Chondrocyte (in vitro differentiated cells): Measurements from ENCODE around the gene TFDP3. TPM values are rescaled to one million over a fixed set of nuclear protein-coding genes. Genes with fewer than 3 reads are reported as not detected.

Source experiments
- DNase-seq: peaks from one replicate; pipeline ENCODE4 v3.0.0; 2021; ENCODE audit warnings: mixed read lengths, low spot score
- H3K27ac Mint-ChIP-seq: one replicate; pipeline ENCODE4 v1.8.0; 2021; ENCODE audit warnings: mild to moderate bottlenecking, moderate library complexity, mixed read lengths; ENCODE audit not compliant: unreplicated experiment
- H3K27me3 Mint-ChIP-seq: 2 replicates; pipeline ENCODE4 v1.8.0; 2021; ENCODE audit warnings: low read depth, mixed read lengths
- H3K36me3 Mint-ChIP-seq: 2 replicates; pipeline ENCODE4 v1.8.0; 2021; ENCODE audit warnings: low read depth, mixed read lengths
- H3K4me1 Mint-ChIP-seq: 2 replicates; pipeline ENCODE4 v1.8.0; 2021; ENCODE audit warnings: low read depth, mild to moderate bottlenecking, mixed read lengths
- H3K4me3 Mint-ChIP-seq: one replicate; pipeline ENCODE4 v1.8.0; 2021; ENCODE audit warnings: mild to moderate bottlenecking, moderate library complexity, mixed read lengths; ENCODE audit not compliant: unreplicated experiment
- H3K9me3 Mint-ChIP-seq: 2 replicates; pipeline ENCODE4 v1.8.0; 2021; ENCODE audit warnings: low read depth, mixed read lengths
- total RNA-seq: library from RNA; stranded (reverse); gene quantifications from 3 replicates; pipeline ENCODE4 v1.2.1, GENCODE V29; 2021
- TF ChIP-seq, protein P1 (sequence below): fragments of 200-600 bp; sonication (generic); IDR thresholded peaks from 2 replicates; pipeline ENCODE4 v1.5.0; 2021; ENCODE audit warnings: antibody characterized with exemption, mild to moderate bottlenecking, moderate library complexity

TFDP3 gene
- total RNA-seq, 1 donor from 2014 or later, result not detected

DNA sequence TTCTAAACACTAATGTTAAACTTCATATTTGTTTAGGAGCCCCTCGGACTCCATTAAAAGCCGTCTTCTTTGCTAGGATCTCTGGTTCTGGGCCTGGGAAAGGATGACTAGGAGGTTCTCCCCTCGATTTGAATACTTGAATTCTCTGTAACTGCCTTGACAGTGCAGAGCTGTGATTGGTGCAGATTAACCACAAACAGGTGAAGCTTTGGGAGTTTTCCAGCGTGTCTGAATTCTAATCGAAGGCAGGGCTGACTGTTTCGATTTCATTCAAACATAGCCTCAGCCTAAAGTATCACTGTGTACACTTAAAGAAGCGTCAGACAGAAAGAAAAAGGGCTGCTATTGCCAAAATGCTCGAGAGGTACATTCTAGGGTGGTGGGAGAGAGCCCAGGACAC lies 29.0 kb downstream of the TFDP3 start:
- no peak for DNase-seq
- Mint-ChIP-seq H3K27me3 (peaks cover 4% of the 10 kb centered on the region), H3K4me1 (no peaks in the 10 kb centered on the region), H3K9me3 (no peaks in the 10 kb centered on the region), H3K4me3 (no peak overlapping the region), H3K27ac (no peak overlapping the region), H3K36me3 (no peaks in the 10 kb centered on the region)
- TF ChIP-seq, protein P1, sequence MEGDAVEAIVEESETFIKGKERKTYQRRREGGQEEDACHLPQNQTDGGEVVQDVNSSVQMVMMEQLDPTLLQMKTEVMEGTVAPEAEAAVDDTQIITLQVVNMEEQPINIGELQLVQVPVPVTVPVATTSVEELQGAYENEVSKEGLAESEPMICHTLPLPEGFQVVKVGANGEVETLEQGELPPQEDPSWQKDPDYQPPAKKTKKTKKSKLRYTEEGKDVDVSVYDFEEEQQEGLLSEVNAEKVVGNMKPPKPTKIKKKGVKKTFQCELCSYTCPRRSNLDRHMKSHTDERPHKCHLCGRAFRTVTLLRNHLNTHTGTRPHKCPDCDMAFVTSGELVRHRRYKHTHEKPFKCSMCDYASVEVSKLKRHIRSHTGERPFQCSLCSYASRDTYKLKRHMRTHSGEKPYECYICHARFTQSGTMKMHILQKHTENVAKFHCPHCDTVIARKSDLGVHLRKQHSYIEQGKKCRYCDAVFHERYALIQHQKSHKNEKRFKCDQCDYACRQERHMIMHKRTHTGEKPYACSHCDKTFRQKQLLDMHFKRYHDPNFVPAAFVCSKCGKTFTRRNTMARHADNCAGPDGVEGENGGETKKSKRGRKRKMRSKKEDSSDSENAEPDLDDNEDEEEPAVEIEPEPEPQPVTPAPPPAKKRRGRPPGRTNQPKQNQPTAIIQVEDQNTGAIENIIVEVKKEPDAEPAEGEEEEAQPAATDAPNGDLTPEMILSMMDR, result no peak

DNA sequence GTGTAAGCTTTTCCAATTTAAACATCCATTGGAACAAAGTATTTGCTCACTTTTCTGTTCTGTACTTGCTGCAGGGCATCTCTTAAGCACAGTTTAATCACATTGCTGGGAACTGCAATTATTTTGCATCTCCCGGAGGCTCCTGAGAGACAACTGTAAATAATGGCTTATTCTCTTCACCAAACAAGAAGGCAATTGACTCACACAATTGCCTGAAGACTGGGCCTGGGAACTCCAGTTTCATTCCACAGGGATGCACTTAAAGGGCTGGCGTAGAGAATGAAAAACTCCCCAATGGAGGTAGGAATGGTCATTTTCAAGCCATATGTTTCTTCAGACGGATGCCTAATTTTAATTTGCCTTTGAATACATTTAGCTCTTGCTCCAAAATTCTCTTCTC lies 29.5 kb downstream of the TFDP3 start:
- no peaks in the 10 kb centered on the region for H3K4me1 Mint-ChIP-seq
- no peak overlapping the region for H3K27ac Mint-ChIP-seq
- TF ChIP-seq, protein P1, result no peak

DNA sequence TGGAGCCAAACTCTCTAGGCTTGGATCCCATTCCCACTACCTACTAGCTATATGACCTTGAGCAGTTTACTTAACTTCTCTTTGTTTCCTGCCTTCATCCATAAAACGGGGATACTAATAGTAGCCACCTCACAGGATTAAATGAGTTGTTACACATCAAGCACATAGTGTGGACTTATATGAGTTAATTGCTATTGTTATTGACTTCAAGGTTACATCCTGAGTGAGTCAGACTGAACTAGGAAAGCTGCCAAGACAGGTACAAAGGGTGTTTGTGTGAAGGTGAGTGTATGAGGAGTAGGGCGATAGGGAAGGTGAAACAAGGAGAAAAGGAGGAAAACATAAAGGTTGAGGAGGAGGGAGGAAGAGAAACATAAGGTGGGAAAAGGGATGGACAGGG lies 32.2 kb downstream of the TFDP3 start:
- no peak for DNase-seq
- Mint-ChIP-seq H3K4me3 (no peak overlapping the region), H3K27me3 (no peaks in the 10 kb centered on the region), H3K27ac (no peak overlapping the region), H3K36me3 (no peaks in the 10 kb centered on the region), H3K4me1 (no peaks in the 10 kb centered on the region), H3K9me3 (no peaks in the 10 kb centered on the region)
- TF ChIP-seq, protein P1, result no peak

More for the DNA sequence above, 29.5 kb downstream of the TFDP3 start:
- no peak for DNase-seq
- Mint-ChIP-seq H3K27me3 (peaks cover 4% of the 10 kb centered on the region), H3K9me3 (no peaks in the 10 kb centered on the region), H3K36me3 (no peaks in the 10 kb centered on the region), H3K4me3 (no peak overlapping the region)

DNA sequence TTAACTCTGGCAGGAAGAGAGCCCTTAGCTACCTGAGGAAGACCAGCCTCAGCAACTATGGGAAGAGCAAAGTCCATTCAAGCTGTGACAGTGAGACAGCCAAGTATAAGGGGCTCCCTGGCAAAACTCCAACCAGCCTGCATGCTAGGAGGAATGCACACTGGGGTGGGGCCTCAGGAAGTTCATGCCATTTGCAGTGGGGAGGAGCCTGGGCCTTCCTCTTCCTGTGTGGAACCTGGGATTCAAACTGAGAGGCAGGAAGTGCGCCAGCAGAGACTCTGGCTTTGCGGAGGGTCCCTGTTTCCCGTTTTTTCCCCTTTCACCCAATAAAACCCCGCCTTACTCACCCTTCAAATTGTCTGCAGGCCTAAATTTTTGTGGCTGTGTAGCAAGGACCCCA lies 33.0 kb downstream of the TFDP3 start:
- no peaks in the 10 kb centered on the region for H3K9me3 Mint-ChIP-seq
- no peak for DNase-seq
- no peak overlapping the region for H3K27ac Mint-ChIP-seq
- no peak overlapping the region for H3K4me3 Mint-ChIP-seq
- no peaks in the 10 kb centered on the region for H3K4me1 Mint-ChIP-seq
- no peaks in the 10 kb centered on the region for H3K27me3 Mint-ChIP-seq
- TF ChIP-seq, protein P1, result no peak
- no peaks in the 10 kb centered on the region for H3K36me3 Mint-ChIP-seq

DNA sequence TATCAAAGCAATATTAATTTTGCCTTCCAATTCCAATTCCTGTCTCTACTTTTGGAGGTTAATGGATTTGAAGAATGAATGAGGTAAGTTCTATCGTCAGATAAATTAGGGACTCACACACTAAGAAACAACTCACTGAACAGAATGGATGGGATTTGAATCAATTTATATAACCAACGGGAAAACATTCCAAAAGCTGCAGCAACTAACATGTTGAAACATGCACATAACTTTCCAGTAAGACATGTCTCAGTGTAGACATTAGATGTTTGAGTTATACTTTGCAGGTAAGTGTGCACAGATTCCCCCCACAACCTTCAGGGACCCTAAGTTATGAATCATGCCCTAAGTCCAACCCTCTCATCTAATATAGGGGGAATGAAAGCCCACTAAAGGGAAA lies 34.3 kb downstream of the TFDP3 start:
- H3K27ac Mint-ChIP-seq, result no peak overlapping the region
- TF ChIP-seq, protein P1, result no peak
- no peaks in the 10 kb centered on the region for H3K27me3 Mint-ChIP-seq
- no peak overlapping the region for H3K4me3 Mint-ChIP-seq
- no peaks in the 10 kb centered on the region for H3K36me3 Mint-ChIP-seq
- no peak for DNase-seq
- H3K4me1 Mint-ChIP-seq, result no peaks in the 10 kb centered on the region
- no peaks in the 10 kb centered on the region for H3K9me3 Mint-ChIP-seq
